HL-60 (cell line): ENCODE measurements around the gene RALBP1.
A peak's percentile ranks its signal among the peaks of the same experiment; 100 is the strongest.

Experiments
- DNase-seq, 2 experiments: peaks; one replicate each; pipeline ENCODE4 v3.0.0-alpha.2; 2010 to 2020; ENCODE audit warnings: low read depth in 1 of 2, low spot score in 1 of 2
- H3K27ac ChIP-seq: fragments of 250-450 bp; sonication (Bioruptor Pico); replicated peaks from 2 replicates; pipeline ENCODE4 v1.5.1; 2020; ENCODE audit warnings: mild to moderate bottlenecking, moderate library complexity
- H3K27me3 ChIP-seq: fragments of 250-450 bp; sonication (Bioruptor Pico); 2 replicates; pipeline ENCODE4 v1.5.1; 2021; ENCODE audit warnings: mild to moderate bottlenecking, moderate library complexity; ENCODE audit not compliant: insufficient read depth, poor library complexity, severe bottlenecking
- H3K4me3 ChIP-seq: replicated peaks from 2 replicates; pipeline ENCODE4 v1.5.1; 2011; ENCODE audit warnings: mild to moderate bottlenecking, control low read depth, low read length; ENCODE audit not compliant: insufficient read depth
- CTCF ChIP-seq: IDR thresholded peaks from one replicate; pipeline ENCODE4 v1.5.1; 2011; ENCODE audit warnings: low read length, control low read depth, inconsistent platforms; ENCODE audit not compliant: insufficient read depth
- GABPA ChIP-seq: IDR thresholded peaks from 2 replicates; pipeline ENCODE4 v1.6.1; 2012; ENCODE audit warnings: low read depth
- POLR2AphosphoS5 ChIP-seq: IDR thresholded peaks from 2 replicates; pipeline ENCODE4 v1.6.1; 2012; ENCODE audit warnings: low read depth
- SPI1 ChIP-seq: IDR thresholded peaks from 2 replicates; pipeline ENCODE4 v1.6.1; 2012; ENCODE audit warnings: low read depth, mild to moderate bottlenecking, borderline replicate concordance
- TF ChIP-seq, protein P1 (sequence below): IDR thresholded peaks from 2 replicates; pipeline ENCODE4 v1.6.1; 2012; ENCODE audit warnings: low read depth; ENCODE audit not compliant: insufficient replicate concordance

Gene RALBP1

DNA sequence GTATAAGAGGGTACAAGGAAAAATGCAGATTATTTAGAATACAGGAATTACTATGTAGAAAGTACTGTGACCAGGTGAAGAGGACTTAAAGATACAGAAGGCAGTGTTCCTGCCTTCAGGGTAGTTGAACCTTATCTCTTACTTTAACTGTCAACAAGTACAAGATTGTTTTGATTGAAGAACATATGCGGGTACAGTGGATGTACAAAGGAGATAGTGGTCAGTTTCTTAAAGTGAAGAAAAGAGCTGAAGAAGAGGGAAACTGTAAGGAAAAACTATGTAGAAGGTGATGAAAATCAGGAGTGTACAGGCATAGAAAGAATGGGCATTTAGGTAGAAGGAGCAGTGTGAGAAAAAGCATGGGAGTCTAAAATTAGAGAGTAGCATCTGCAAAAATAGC is 2.2 kb downstream of the RALBP1 start:
- TF ChIP-seq, protein P1, sequence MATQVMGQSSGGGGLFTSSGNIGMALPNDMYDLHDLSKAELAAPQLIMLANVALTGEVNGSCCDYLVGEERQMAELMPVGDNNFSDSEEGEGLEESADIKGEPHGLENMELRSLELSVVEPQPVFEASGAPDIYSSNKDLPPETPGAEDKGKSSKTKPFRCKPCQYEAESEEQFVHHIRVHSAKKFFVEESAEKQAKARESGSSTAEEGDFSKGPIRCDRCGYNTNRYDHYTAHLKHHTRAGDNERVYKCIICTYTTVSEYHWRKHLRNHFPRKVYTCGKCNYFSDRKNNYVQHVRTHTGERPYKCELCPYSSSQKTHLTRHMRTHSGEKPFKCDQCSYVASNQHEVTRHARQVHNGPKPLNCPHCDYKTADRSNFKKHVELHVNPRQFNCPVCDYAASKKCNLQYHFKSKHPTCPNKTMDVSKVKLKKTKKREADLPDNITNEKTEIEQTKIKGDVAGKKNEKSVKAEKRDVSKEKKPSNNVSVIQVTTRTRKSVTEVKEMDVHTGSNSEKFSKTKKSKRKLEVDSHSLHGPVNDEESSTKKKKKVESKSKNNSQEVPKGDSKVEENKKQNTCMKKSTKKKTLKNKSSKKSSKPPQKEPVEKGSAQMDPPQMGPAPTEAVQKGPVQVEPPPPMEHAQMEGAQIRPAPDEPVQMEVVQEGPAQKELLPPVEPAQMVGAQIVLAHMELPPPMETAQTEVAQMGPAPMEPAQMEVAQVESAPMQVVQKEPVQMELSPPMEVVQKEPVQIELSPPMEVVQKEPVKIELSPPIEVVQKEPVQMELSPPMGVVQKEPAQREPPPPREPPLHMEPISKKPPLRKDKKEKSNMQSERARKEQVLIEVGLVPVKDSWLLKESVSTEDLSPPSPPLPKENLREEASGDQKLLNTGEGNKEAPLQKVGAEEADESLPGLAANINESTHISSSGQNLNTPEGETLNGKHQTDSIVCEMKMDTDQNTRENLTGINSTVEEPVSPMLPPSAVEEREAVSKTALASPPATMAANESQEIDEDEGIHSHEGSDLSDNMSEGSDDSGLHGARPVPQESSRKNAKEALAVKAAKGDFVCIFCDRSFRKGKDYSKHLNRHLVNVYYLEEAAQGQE = no peak
- no peak for TF ChIP-seq CTCF
- TF ChIP-seq SPI1 = no peak
- no peak for TF ChIP-seq GABPA
- TF ChIP-seq POLR2AphosphoS5 = no peak
- no peak for DNase-seq
- Histone ChIP-seq H3K4me3 (no peak overlapping the region), H3K27me3 (no peaks in the 10 kb centered on the region), H3K27ac (peak overlapping the region; percentile 85)

DNA sequence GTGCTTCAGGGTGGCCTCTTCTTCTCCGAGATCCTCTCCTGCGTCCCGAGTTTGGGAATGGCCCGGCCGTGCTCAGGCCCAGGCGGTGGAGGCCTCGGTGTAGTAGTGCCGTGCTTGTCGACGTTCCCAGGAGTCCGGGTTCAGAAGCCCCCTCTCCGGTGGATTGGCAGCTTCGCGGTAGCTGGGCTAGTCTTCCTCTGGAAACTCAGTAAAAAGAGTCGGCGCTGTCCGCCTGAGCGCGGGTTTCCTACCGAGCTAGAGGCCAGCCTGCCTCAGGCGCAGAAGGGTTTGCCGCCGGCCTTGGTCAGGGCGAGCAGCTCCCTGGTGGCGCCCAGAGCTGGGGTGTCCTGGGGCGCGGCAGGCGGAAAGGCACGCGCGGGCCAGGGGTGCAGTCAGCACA is 3.2 kb downstream of the RALBP1 start:
- no peaks in the 10 kb centered on the region for H3K27me3 ChIP-seq
- no peak overlapping the region for H3K4me3 ChIP-seq
- TF ChIP-seq, protein P1 = no peak
- TF ChIP-seq GABPA (no peak), POLR2AphosphoS5 (no peak), CTCF (no peak), SPI1 (no peak)
- H3K27ac ChIP-seq = no peak overlapping the region
- no peak for DNase-seq

- no peaks in the 10 kb centered on the region for H3K27me3 ChIP-seq
- H3K27ac ChIP-seq = peak overlapping the region; percentile 35
- no peak for TF ChIP-seq GABPA
- TF ChIP-seq, protein P1 = no peak
- no peak for TF ChIP-seq POLR2AphosphoS5
- peak; percentile 96 for TF ChIP-seq SPI1
- TF ChIP-seq CTCF = no peak
- no peak overlapping the region for H3K4me3 ChIP-seq
- DNase-seq = peak in 1 of 2 experiments; percentile 58
These were observed 7.5 kb downstream of the RALBP1 start for GRCh38 chr18:9482790-9483189.
